Heart left ventricle (tissue), 16 donors: ENCODE results near the gene ETHE1. TPM values are rescaled to one million over a fixed set of nuclear protein-coding genes. Genes with fewer than 3 reads are reported as not detected.

ENCODE experiments used
- ATAC-seq, 4 donors: fragments of 200-7000 bp; cut with Tn5 transposase; one replicate each; pipeline ENCODE4 v1.9.1; 2020 to 2022; ENCODE audit warnings: moderate library complexity in 4 of 4, mild to moderate bottlenecking in 3 of 4, moderate number of reproducible peaks in 1 of 4
- DNase-seq, 5 donors: peaks; one replicate each; pipeline ENCODE4 v3.0.0-alpha.2; 2020
- H3K27ac ChIP-seq, 12 donors: fragments of 200-600 bp; sonication (generic) in 4 of 12; one replicate each; pipeline versions ENCODE4 v1.5.0 to v1.8.0; 2016 to 2022; ENCODE audit warnings: mild to moderate bottlenecking in 2 of 12
- H3K27me3 ChIP-seq, 9 donors: fragments of 200-600 bp; sonication (generic) in 2 of 9; one replicate each; pipeline versions ENCODE4 v1.5.1 to v1.8.0; 2016 to 2022; ENCODE audit warnings: mild to moderate bottlenecking in 3 of 9
- H3K36me3 ChIP-seq, 9 donors: fragments of 200-600 bp; sonication (generic) in 2 of 9; one replicate each; pipeline versions ENCODE4 v1.5.0 to v1.8.0; 2018 to 2022; ENCODE audit warnings: mild to moderate bottlenecking in 2 of 9
- H3K4me1 ChIP-seq, 12 donors: fragments of 200-600 bp; sonication (generic) in 4 of 12; one replicate each; pipeline versions ENCODE4 v1.5.0 to v1.8.0; 2016 to 2022; ENCODE audit warnings: mild to moderate bottlenecking in 3 of 12
- H3K4me3 ChIP-seq, 12 donors: fragments of 200-600 bp; sonication (generic) in 4 of 12; one replicate each; pipeline versions ENCODE4 v1.5.0 to v1.8.0; 2017 to 2022; ENCODE audit warnings: mild to moderate bottlenecking in 9 of 12, moderate library complexity in 4 of 12
- H3K9me3 ChIP-seq, 12 donors: fragments of 200-600 bp; sonication (generic) in 4 of 12; one replicate each; pipeline versions ENCODE4 v1.5.0 to v1.8.0; 2016 to 2022; ENCODE audit warnings: mild to moderate bottlenecking in 1 of 12
- POLR2A ChIP-seq, 2 donors: fragments of 450-650 bp; IDR thresholded peaks; one replicate each; pipeline ENCODE4 v1.6.1; 2017; ENCODE audit warnings: antibody characterized with exemption in 2 of 2, mild to moderate bottlenecking in 2 of 2, moderate library complexity in 2 of 2
- WGBS, 4 donors: extraction: QIAGEN DNeasy Blood & Tissue Kit in 2 of 4; methylation state at CpG; one replicate each; pipeline versions ENCODE4 v1.1.5 to v1.1.7; 2013 to 2018; 5-methylcytosine and 5-hydroxymethylcytosine counted together
- intact Hi-C, 10 donors: fragments of 100-400 bp; cut with DNase I; formaldehyde crosslinking; loops; one replicate each; pipeline versions ENCODE4 v1.11.1 to v1.14.2; 2022
- polyA plus RNA-seq, 2 donors: library from polyadenylated mRNA; stranded (reverse); fragments of 200-250 nt; gene quantifications; one replicate each; pipeline ENCODE4 v1.2.3, GENCODE V29; 2013
- total RNA-seq, 9 donors: library from RNA; depleted of rRNA in 2 of 9; stranded (reverse); fragments of >200 nt in 2 of 9; fragmentation: NEBNext Ultra II Directional in 3 of 9; extraction: Animal tissue kit (Norgen Biotek cat#: 25700) in 3 of 9; gene quantifications; one replicate each; pipeline versions ENCODE4 v1.1.0 to v1.2.4, GENCODE V29; 2016 to 2023
- TF ChIP-seq, protein P1 (sequence below), 12 donors: fragments of 200-600 bp; sonication (generic) in 4 of 12; IDR thresholded peaks; one replicate each; pipeline versions ENCODE4 v1.5.0 to v1.8.0; 2018 to 2022; ENCODE audit warnings: antibody characterized with exemption in 12 of 12, mild to moderate bottlenecking in 5 of 12
- donor health status: ischemic (EF 13 %, LVEDD 7.1; RV severe dilation, severe dysfunction).
- donor health status: healthy with polysubstance abuse.
- donor health status: DM: no; HTN: yes; CAD: no.
- donor health status: DM: no; HTN: no; CAD: no.
- donor health status: ischemic (EF 25% LVEDD 6.9; RV normal size, moderate dysfunction).
- donor health status: ischemic (EF 25% LVEDD 5.7; RV mildly dilated, moderate dysfunction).
- donor health status: healthy.
- donor health status: DM: yes; HTN: yes; CAD: no.
- donor health status: ischemic (EF 35%, LVEDD 5.7; RV mildly dilated, moderate dysfunction).
- donor health status: nonischemic (EF 11% LVEDD 7.7; RV severe dilation, severe dysfunction).
- donor health status: DM: yes; HTN: yes; CAD: no.
- donor health status: PGD.
- donor health status: ischemic (EF 29% LVEDD 5.4; RV normal size, mild dysfunction).
- donor health status: nonischemic (EF 23%, LVEDD 6.1; RV moderate dilation, normal function).

ETHE1 gene
- total and polyA plus RNA-seq, 11 donors = 6.0 to 27.6 (median 14.2) TPM

DNA sequence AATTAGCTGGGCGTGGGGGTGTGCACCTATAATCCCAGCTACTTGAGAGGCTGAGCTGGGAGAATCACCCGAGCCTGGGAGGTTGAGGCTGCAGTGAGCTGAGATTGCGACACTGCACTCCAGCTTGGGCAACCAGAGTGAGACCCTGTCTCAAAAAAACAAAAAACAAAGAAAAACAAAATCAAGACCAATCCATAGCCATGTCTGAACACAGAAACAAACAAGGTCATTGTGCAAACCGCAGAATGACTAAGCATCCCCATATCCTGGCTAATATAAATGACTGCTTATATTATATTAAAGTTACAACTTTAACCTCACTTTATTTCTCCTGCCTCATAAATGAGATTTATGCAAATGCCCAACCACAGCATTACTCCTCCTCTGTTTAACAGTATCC is 59.3 kb downstream of the ETHE1 start:
- no peak for DNase-seq
- H3K9me3 ChIP-seq = no peaks in the 10 kb centered on the region
- no peaks in the 10 kb centered on the region for H3K36me3 ChIP-seq
- H3K4me1 ChIP-seq = peaks cover 0 to 21% (median 9%) of the 10 kb centered on the region in 12 donors
- TF ChIP-seq, protein P1, sequence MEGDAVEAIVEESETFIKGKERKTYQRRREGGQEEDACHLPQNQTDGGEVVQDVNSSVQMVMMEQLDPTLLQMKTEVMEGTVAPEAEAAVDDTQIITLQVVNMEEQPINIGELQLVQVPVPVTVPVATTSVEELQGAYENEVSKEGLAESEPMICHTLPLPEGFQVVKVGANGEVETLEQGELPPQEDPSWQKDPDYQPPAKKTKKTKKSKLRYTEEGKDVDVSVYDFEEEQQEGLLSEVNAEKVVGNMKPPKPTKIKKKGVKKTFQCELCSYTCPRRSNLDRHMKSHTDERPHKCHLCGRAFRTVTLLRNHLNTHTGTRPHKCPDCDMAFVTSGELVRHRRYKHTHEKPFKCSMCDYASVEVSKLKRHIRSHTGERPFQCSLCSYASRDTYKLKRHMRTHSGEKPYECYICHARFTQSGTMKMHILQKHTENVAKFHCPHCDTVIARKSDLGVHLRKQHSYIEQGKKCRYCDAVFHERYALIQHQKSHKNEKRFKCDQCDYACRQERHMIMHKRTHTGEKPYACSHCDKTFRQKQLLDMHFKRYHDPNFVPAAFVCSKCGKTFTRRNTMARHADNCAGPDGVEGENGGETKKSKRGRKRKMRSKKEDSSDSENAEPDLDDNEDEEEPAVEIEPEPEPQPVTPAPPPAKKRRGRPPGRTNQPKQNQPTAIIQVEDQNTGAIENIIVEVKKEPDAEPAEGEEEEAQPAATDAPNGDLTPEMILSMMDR (IDR thresholded peaks at IDR 0.05) = no peak
- TF ChIP-seq POLR2A (IDR thresholded peaks at IDR 0.05) = no peak
- no peak overlapping the region for H3K4me3 ChIP-seq
- no peak overlapping the region for H3K27ac ChIP-seq
- no peak for ATAC-seq
- 84 to 89% (median 86%) methylated on average over 4 of the region's 4 CpGs for WGBS, 4 donors
- H3K27me3 ChIP-seq = peaks cover 0 to 6% (median 0%) of the 10 kb centered on the region in 9 donors
- intact Hi-C loops = no loop called here

DNA sequence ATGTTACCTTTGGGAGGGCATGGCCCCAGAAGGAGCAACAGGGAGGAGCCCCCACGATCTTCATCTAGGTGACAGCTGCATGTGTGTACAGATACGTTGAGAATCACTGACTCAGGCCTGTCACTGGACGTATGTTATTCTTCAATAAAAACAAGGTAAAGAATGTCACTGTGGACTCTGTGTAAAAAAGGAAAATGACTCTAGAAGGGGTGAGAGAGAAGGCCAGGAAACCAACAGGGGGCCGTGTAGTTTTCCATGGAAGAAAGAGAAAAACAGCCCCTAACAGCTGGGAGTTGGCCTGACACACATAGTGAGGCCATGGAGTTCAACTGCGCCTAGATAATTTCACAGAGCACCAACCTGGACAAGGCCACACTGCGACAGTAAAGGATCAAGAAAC is 59.7 kb downstream of the ETHE1 start:
- DNase-seq (no peak), ATAC-seq (no peak)
- peaks cover 0 to 21% (median 9%) of the 10 kb centered on the region in 12 donors for H3K4me1 ChIP-seq
- no peaks in the 10 kb centered on the region for H3K9me3 ChIP-seq
- WGBS, 4 donors = 88 to 90% (median 89%) methylated on average over 6 of the region's 6 CpGs
- no peaks in the 10 kb centered on the region for H3K36me3 ChIP-seq
- TF ChIP-seq POLR2A (IDR thresholded peaks at IDR 0.05) = no peak
- TF ChIP-seq, protein P1 (IDR thresholded peaks at IDR 0.05) = no peak
- peaks cover 0 to 6% (median 0%) of the 10 kb centered on the region in 9 donors for H3K27me3 ChIP-seq
- H3K27ac ChIP-seq = no peak overlapping the region
- no peak overlapping the region for H3K4me3 ChIP-seq
- intact Hi-C loops = no loop called here

DNA sequence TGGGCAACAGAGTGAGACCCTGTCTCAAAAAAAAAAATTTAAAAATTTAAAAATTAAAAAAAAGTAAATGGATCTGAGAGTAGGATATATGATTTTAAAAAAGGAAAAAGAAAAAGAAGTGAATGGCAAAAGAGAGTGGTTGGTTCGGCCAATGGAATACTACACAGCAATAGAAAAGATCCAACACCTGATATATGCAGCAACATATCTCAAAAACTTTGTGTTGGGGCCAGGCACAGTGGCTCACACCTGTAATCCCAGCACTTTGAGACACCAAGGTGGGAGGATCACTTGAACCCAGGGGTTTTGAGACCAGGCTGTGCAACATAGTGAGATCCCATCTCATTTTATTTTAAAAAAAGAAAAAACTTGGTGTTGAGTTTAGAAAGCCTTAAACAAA is 60.2 kb downstream of the ETHE1 start:
- Histone ChIP-seq H3K27me3 (peaks cover 0 to 6% (median 0%) of the 10 kb centered on the region in 9 donors), H3K36me3 (no peaks in the 10 kb centered on the region), H3K4me3 (no peak overlapping the region), H3K27ac (no peak overlapping the region), H3K4me1 (peaks cover 0 to 21% (median 9%) of the 10 kb centered on the region in 12 donors), H3K9me3 (no peaks in the 10 kb centered on the region)
- no peak for DNase-seq
- TF ChIP-seq, protein P1 (IDR thresholded peaks at IDR 0.05) = no peak
- TF ChIP-seq POLR2A (IDR thresholded peaks at IDR 0.05) = no peak
- ATAC-seq = no peak
- intact Hi-C loops = no loop called here
- 95 to 100% (median 97%) methylated on average over 1 of the region's 1 CpG for WGBS, 4 donors

DNA sequence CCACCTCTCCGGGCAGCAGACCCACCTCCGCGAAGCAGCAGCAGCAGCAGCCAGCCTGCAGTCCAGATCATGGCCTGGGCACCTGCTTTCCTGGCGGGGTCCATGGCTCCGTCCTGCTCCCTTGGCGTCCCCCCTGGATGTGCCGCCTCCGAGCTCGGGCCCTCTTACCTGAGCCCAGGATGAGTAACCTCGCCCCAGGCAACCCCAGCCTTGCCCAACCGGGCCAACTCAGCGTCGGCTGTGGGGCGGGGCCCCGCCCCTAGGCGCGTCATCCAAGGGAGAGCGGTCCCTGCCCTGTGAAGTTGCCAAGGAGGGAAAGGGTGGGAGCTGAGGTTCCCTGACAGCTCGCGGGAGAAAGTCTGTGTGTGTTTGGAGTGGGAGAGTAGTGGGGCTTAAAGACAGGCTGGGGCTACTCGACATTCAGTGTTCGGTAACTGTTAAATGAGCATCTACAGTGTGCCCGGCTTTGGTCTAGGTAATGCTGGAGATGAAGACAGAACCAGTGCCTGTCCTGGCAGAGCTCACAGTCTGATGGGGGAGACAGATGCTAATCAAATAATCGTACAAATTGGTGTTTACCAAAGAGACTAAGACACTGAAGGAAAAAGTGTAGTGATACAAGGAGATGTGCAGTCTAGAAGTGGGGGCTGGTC is 61.4 kb downstream of the ETHE1 start, which contains the start of gene LYPD3:
Gene LYPD3 (minus strand): TSS at position 141 of the 653 bp plus-strand sequence. CDS start 37 bp downstream, at position 104.
- peak within 1 kb of the TSS in 8 of 12 donors; percentile 71 to 92 (median 81) for H3K27ac ChIP-seq
- peak within 1 kb of the TSS in 10 of 12 donors; percentile 65 to 83 (median 69) for H3K4me3 ChIP-seq
- H3K9me3 ChIP-seq = no peaks in the 10 kb centered on the region
- WGBS, 4 donors = 26 to 39% (median 30%) methylated on average over 23 to 24 of the region's 24 CpGs
- DNase-seq (no peak), ATAC-seq (no peak)
- intact Hi-C loops = no loop called here
- H3K36me3 ChIP-seq = no peaks in the 10 kb centered on the region
- peaks cover 0 to 6% (median 0%) of the 10 kb centered on the region in 9 donors for H3K27me3 ChIP-seq
- peaks cover 0 to 21% (median 9%) of the 10 kb centered on the region in 12 donors for H3K4me1 ChIP-seq
- TF ChIP-seq, protein P1 (IDR thresholded peaks at IDR 0.05) = no peak
- no peak for TF ChIP-seq POLR2A (IDR thresholded peaks at IDR 0.05)
